ENCODE results near the gene SETBP1. TPM values are rescaled to one million over a fixed set of nuclear protein-coding genes. Genes with fewer than 3 reads are reported as not detected.

The SETBP1 gene
- total RNA-seq, 1 experiment from 2014 or later: 0.05 TPM

GRCh38 chr18:44954257-44954656, 273.6 kb downstream of the SETBP1 start:
- Histone ChIP-seq H3K9me3 (ENCODE audit: control insufficient read depth in 1 of 2, insufficient read depth in 1 of 2, low read depth in 1 of 2, low read length in 2 of 2) (peaks cover 0 to 24% of the 10 kb centered on the region in 2 experiments; a peak in 2 of 4 replicates), H3K79me2 (ENCODE audit: insufficient read depth, low read length) (no peaks in the 10 kb centered on the region), H3K27me3 (ENCODE audit: insufficient read depth, low read length) (no peaks in the 10 kb centered on the region), H3K9me2 (ENCODE audit: insufficient read depth) (no peaks in the 10 kb centered on the region), H3K4me1 (ENCODE audit: control insufficient read depth in 1 of 2, insufficient read depth in 2 of 2, low read length in 2 of 2) (no peaks in the 10 kb centered on the region), H3K9ac (ENCODE audit: low read length) (no peak overlapping the region), H3K36me3 (ENCODE audit: control insufficient read depth in 1 of 2, insufficient read depth in 2 of 2, low read length in 2 of 2) (no peaks in the 10 kb centered on the region), H4K20me1 (ENCODE audit: insufficient read depth) (no peaks in the 10 kb centered on the region), H2AFZ (ENCODE audit: low read depth, low read length, poor library complexity, severe bottlenecking) (no peak overlapping the region), H3K27ac (ENCODE audit: low read depth, low read length) (no peak overlapping the region), H3K4me2 (ENCODE audit: low read length) (no peak overlapping the region), H3K4me3 (replicated peaks in 1 of 2; ENCODE audit: low read depth in 1 of 2, low read length in 2 of 2) (no peak overlapping the region)
- POLR2A ChIA-PET: no interaction called here
- CTCF ChIA-PET: no interaction called here
- no peak for ATAC-seq
- no peak for TF ChIP-seq MAX (IDR thresholded peaks at IDR 0.05)
- TF ChIP-seq SP1 (IDR thresholded peaks at IDR 0.05; ENCODE audit: low read depth): no peak
- no peak for TF ChIP-seq JUND (IDR thresholded peaks at IDR 0.05)
- no peak for TF ChIP-seq EZH2phosphoT487 (IDR thresholded peaks at IDR 0.05; ENCODE audit: borderline replicate concordance)
- no peak for TF ChIP-seq EGR1 (IDR thresholded peaks at IDR 0.05; ENCODE audit: low read depth)
- no peak for TF ChIP-seq POLR2A (IDR thresholded peaks at IDR 0.05; ENCODE audit: borderline replicate concordance, extremely low read depth, insufficient read depth, insufficient read length)
- TF ChIP-seq CEBPB (IDR thresholded peaks at IDR 0.05; ENCODE audit: low read depth): no peak
- no peak for TF ChIP-seq POLR2AphosphoS5 (IDR thresholded peaks at IDR 0.05; ENCODE audit: low read depth, low read length)
- no peak for TF ChIP-seq RAD21 (IDR thresholded peaks at IDR 0.05; ENCODE audit: low read depth)
- no peak for TF ChIP-seq SRF (IDR thresholded peaks at IDR 0.05; ENCODE audit: low read depth)
- TF ChIP-seq TCF7L2 (IDR thresholded peaks at IDR 0.05; ENCODE audit: borderline replicate concordance, extremely low read depth, insufficient read depth, insufficient read length): no peak
- intact Hi-C loops (cut with micrococcal nuclease): no loop called here
- no TSS peak for BruUV-seq (replicated peaks)
- RAD21 ChIA-PET (ENCODE audit: low non-redundant PET in 1 of 2, low total read pairs in 2 of 2, uncharacterized antibody in 2 of 2, unreplicated experiment in 2 of 2): no interaction called here
- no peak for DNase-seq (ENCODE audit: low read depth, low spot score)

GRCh38 chr18:44955825-44956224, 275.1 kb downstream of the SETBP1 start:
- ChIA-PET POLR2A (no interaction called here), RAD21 (ENCODE audit: low non-redundant PET in 1 of 2, low total read pairs in 2 of 2, uncharacterized antibody in 2 of 2, unreplicated experiment in 2 of 2) (no interaction called here), CTCF (no interaction called here)
- ATAC-seq (no peak), DNase-seq (ENCODE audit: low read depth, low spot score) (no peak)
- Histone ChIP-seq H2AFZ (ENCODE audit: low read depth, low read length, poor library complexity, severe bottlenecking) (no peak overlapping the region), H3K4me1 (ENCODE audit: control insufficient read depth in 1 of 2, insufficient read depth in 2 of 2, low read length in 2 of 2) (no peaks in the 10 kb centered on the region), H3K4me2 (ENCODE audit: low read length) (no peak overlapping the region), H3K9ac (ENCODE audit: low read length) (no peak overlapping the region), H3K27ac (ENCODE audit: low read depth, low read length) (no peak overlapping the region), H3K4me3 (replicated peaks in 1 of 2; ENCODE audit: low read depth in 1 of 2, low read length in 2 of 2) (no peak overlapping the region), H3K9me3 (ENCODE audit: control insufficient read depth in 1 of 2, insufficient read depth in 1 of 2, low read depth in 1 of 2, low read length in 2 of 2) (peaks cover 0 to 22% of the 10 kb centered on the region in 2 experiments; a peak in 2 of 4 replicates), H4K20me1 (ENCODE audit: insufficient read depth) (no peaks in the 10 kb centered on the region), H3K36me3 (ENCODE audit: control insufficient read depth in 1 of 2, insufficient read depth in 2 of 2, low read length in 2 of 2) (no peaks in the 10 kb centered on the region), H3K9me2 (ENCODE audit: insufficient read depth) (no peaks in the 10 kb centered on the region), H3K27me3 (ENCODE audit: insufficient read depth, low read length) (no peaks in the 10 kb centered on the region), H3K79me2 (ENCODE audit: insufficient read depth, low read length) (no peaks in the 10 kb centered on the region)
- TF ChIP-seq YY1 (IDR thresholded peaks at IDR 0.05; ENCODE audit: extremely low read depth, insufficient replicate concordance, low read depth, low read length) (no peak), REST (IDR thresholded peaks at IDR 0.05; ENCODE audit: low read depth) (no peak), CEBPB (IDR thresholded peaks at IDR 0.05; ENCODE audit: low read depth) (no peak), SIN3A (IDR thresholded peaks at IDR 0.05; ENCODE audit: low read depth) (no peak), EZH2phosphoT487 (IDR thresholded peaks at IDR 0.05; ENCODE audit: borderline replicate concordance) (no peak), MAX (IDR thresholded peaks at IDR 0.05) (no peak), ELF1 (IDR thresholded peaks at IDR 0.05; ENCODE audit: borderline replicate concordance, low read depth) (no peak), SRF (IDR thresholded peaks at IDR 0.05; ENCODE audit: low read depth) (no peak), JUND (IDR thresholded peaks at IDR 0.05) (no peak), POLR2A (IDR thresholded peaks at IDR 0.05; ENCODE audit: borderline replicate concordance, extremely low read depth, insufficient read depth, insufficient read length) (no peak)
- intact Hi-C loops (cut with micrococcal nuclease): no loop called here
- BruUV-seq (replicated peaks): no TSS peak
